ENCODE measurements around the gene ZNF37A. TPM values are rescaled to one million over a fixed set of nuclear protein-coding genes. Genes with fewer than 3 reads are reported as not detected.
"Not testable (repeated sequence)": the region's sequence is repeated elsewhere in the genome, so short reads cannot be mapped to it uniquely, and the experiment has no call there.

Gene ZNF37A
- total RNA-seq, 1 donor from 2014 or later, result 22.2 TPM

GRCh38 chr10:38070501-38070900, 23.6 kb upstream of the ZNF37A start:
- Mint-ChIP-seq H3K27ac (no peak overlapping the region), H3K9me3 (peaks cover 9% of the 10 kb centered on the region), H3K4me1 (ENCODE audit: unreplicated experiment) (no peaks in the 10 kb centered on the region), H3K4me3 (no peak overlapping the region), H3K27me3 (no peaks in the 10 kb centered on the region), H3K36me3 (no peaks in the 10 kb centered on the region)
- no peak for TF ChIP-seq CTCF (conservative IDR thresholded peaks at IDR 0.05)
- no peak for DNase-seq (ENCODE audit: extremely low spot score, unreplicated experiment)

GRCh38 chr10:38072552-38072951, 21.6 kb upstream of the ZNF37A start:
- H3K9me3 Mint-ChIP-seq, result peaks cover 9% of the 10 kb centered on the region
- no peak for DNase-seq (ENCODE audit: extremely low spot score, unreplicated experiment)
- H3K4me3 Mint-ChIP-seq, result no peak overlapping the region
- H3K36me3 Mint-ChIP-seq, result no peaks in the 10 kb centered on the region
- H3K27me3 Mint-ChIP-seq, result no peaks in the 10 kb centered on the region
- no peak for TF ChIP-seq CTCF (conservative IDR thresholded peaks at IDR 0.05)
- H3K27ac Mint-ChIP-seq, result no peak overlapping the region
- no peaks in the 10 kb centered on the region for H3K4me1 Mint-ChIP-seq (ENCODE audit: unreplicated experiment)

GRCh38 chr10:38076687-38077086, 17.4 kb upstream of the ZNF37A start:
- TF ChIP-seq CTCF (conservative IDR thresholded peaks at IDR 0.05), result no peak
- Mint-ChIP-seq H3K9me3 (peaks cover 4% of the 10 kb centered on the region), H3K4me1 (ENCODE audit: unreplicated experiment) (no peaks in the 10 kb centered on the region), H3K27ac (no peak overlapping the region), H3K4me3 (no peak overlapping the region), H3K36me3 (no peaks in the 10 kb centered on the region), H3K27me3 (no peaks in the 10 kb centered on the region)
- no peak for DNase-seq (ENCODE audit: extremely low spot score, unreplicated experiment)

GRCh38 chr10:38093318-38093717, 819 bp upstream of the ZNF37A start:
- not testable (repeated sequence) for DNase-seq (ENCODE audit: extremely low spot score, unreplicated experiment); H3K27me3 Mint-ChIP-seq; H3K27ac Mint-ChIP-seq
- Mint-ChIP-seq H3K4me1 (ENCODE audit: unreplicated experiment) (peaks cover 13% of the 10 kb centered on the region), H3K9me3 (peaks cover 10% of the 10 kb centered on the region), H3K4me3 (peak overlapping the region; percentile 92), H3K36me3 (peaks cover 28% of the 10 kb centered on the region)

- Mint-ChIP-seq H3K4me3 (peak overlapping the region; percentile 92), H3K27ac (peak overlapping the region; percentile 90), H3K27me3 (peaks cover 3% of the 10 kb centered on the region), H3K4me1 (ENCODE audit: unreplicated experiment) (peaks cover 13% of the 10 kb centered on the region), H3K36me3 (peaks cover 33% of the 10 kb centered on the region), H3K9me3 (peaks cover 14% of the 10 kb centered on the region)
- no peak for DNase-seq (ENCODE audit: extremely low spot score, unreplicated experiment)
- no peak for TF ChIP-seq CTCF (conservative IDR thresholded peaks at IDR 0.05)
Measured at GRCh38 chr10:38093816-38094157, 350 bp upstream of the ZNF37A start.

- peak overlapping the region; percentile 92 for H3K4me3 Mint-ChIP-seq
- H3K27ac Mint-ChIP-seq, result peak overlapping the region; percentile 90
- peaks cover 3% of the 10 kb centered on the region for H3K27me3 Mint-ChIP-seq
- H3K4me1 Mint-ChIP-seq (ENCODE audit: unreplicated experiment), result peaks cover 13% of the 10 kb centered on the region
- no peak for TF ChIP-seq CTCF (conservative IDR thresholded peaks at IDR 0.05)
- peaks cover 46% of the 10 kb centered on the region for H3K36me3 Mint-ChIP-seq
- no peak for DNase-seq (ENCODE audit: extremely low spot score, unreplicated experiment)
- peaks cover 14% of the 10 kb centered on the region for H3K9me3 Mint-ChIP-seq
Measured at GRCh38 chr10:38094927-38095574, 914 bp downstream of the ZNF37A start.

Measured in type B pancreatic cell (in vitro differentiated cells).